HepG2 (cell line): ENCODE results near the gene LHB. TPM values are rescaled to one million over a fixed set of nuclear protein-coding genes. Genes with fewer than 3 reads are reported as not detected.

Experiments
- ATF1 ChIP-seq: IDR thresholded peaks from 2 replicates; pipeline ENCODE4 v1.6.1; 2016; ENCODE audit warnings: mild to moderate bottlenecking, control low read depth
- ATF7 ChIP-seq, 2 experiments: fragments of 450-650 bp in 1 of 2; sonication (generic) in 1 of 2; formaldehyde crosslinking in 1 of 2; IDR thresholded peaks; 2 replicates each; pipeline versions ENCODE4 v1.4.0 to v1.6.1; 2016 to 2020; ENCODE audit warnings: antibody characterized with exemption in 1 of 2, mild to moderate bottlenecking in 1 of 2, missing genetic modification reagents in 1 of 2
- CCAR2 ChIP-seq: fragments of 200-400 bp; formaldehyde crosslinking; optimal IDR thresholded peaks from 2 replicates; pipeline ENCODE3; 2018; ENCODE audit warnings: low read depth, mild to moderate bottlenecking, low read length, moderate library complexity
- FOXA1 ChIP-seq, 2 experiments: fragments of 450-650 bp in 1 of 2; sonication (generic) in 1 of 2; formaldehyde crosslinking in 1 of 2; IDR thresholded peaks; 2 replicates each; pipeline versions ENCODE4 v1.4.0 to v1.6.1; 2016 to 2020; ENCODE audit warnings: missing genetic modification reagents in 1 of 2
- FOXC1 ChIP-seq: sonication (generic); formaldehyde crosslinking; IDR thresholded peaks from 2 replicates; pipeline ENCODE4 v1.8.0; 2022; ENCODE audit warnings: mild to moderate bottlenecking, missing genetic modification reagents, borderline replicate concordance
- GABPB1 ChIP-seq: IDR thresholded peaks from 2 replicates; pipeline ENCODE4 v1.6.1; 2016; ENCODE audit warnings: mild to moderate bottlenecking, missing genetic modification reagents, moderate library complexity, missing compliant biosample characterization
- HMGA1 ChIP-seq: sonication (generic); formaldehyde crosslinking; conservative IDR thresholded peaks from 2 replicates; pipeline ENCODE4 v1.4.0; 2020; ENCODE audit warnings: missing genetic modification reagents
- MLLT10 ChIP-seq: sonication (generic); formaldehyde crosslinking; IDR thresholded peaks from 2 replicates; pipeline ENCODE4 v1.4.0; 2020; ENCODE audit warnings: missing genetic modification reagents
- MXD4 ChIP-seq: IDR thresholded peaks from 2 replicates; pipeline ENCODE4 v1.6.1; 2016; ENCODE audit warnings: mild to moderate bottlenecking, missing biosample characterization, missing genetic modification reagents
- PAWR ChIP-seq: sonication (generic); formaldehyde crosslinking; IDR thresholded peaks from 2 replicates; pipeline ENCODE4 v1.4.0; 2020; ENCODE audit warnings: missing genetic modification reagents, mild to moderate bottlenecking, borderline replicate concordance
- PCBP2 ChIP-seq: fragments of 200-400 bp; formaldehyde crosslinking; optimal IDR thresholded peaks from 2 replicates; pipeline ENCODE3; 2018; ENCODE audit warnings: low read length, low read depth; ENCODE audit not compliant: poor library complexity, severe bottlenecking
- REPIN1 ChIP-seq: sonication (generic); formaldehyde crosslinking; IDR thresholded peaks from 2 replicates; pipeline ENCODE4 v1.8.0; 2022; ENCODE audit warnings: missing genetic modification reagents, low read depth, mild to moderate bottlenecking, borderline replicate concordance
- SIN3A ChIP-seq: IDR thresholded peaks from 2 replicates; pipeline ENCODE4 v1.6.1; 2011; ENCODE audit warnings: low read depth, mild to moderate bottlenecking, control low read depth, low read length, borderline replicate concordance
- SMC3 ChIP-seq: IDR thresholded peaks from 2 replicates; pipeline ENCODE4 v1.6.1; 2011; ENCODE audit warnings: low read length, improper control_type of control experiment
- SNAI1 ChIP-seq: sonication (generic); formaldehyde crosslinking; IDR thresholded peaks from 2 replicates; pipeline ENCODE4 v1.5.0; 2020; ENCODE audit warnings: mild to moderate bottlenecking, missing genetic modification reagents, borderline replicate concordance
- SNAPC2 ChIP-seq: sonication (generic); formaldehyde crosslinking; IDR thresholded peaks from 2 replicates; pipeline ENCODE4 v1.8.1; 2022; ENCODE audit warnings: mild to moderate bottlenecking, missing genetic modification reagents
- ZEB1 ChIP-seq: IDR thresholded peaks from 2 replicates; pipeline ENCODE4 v1.6.1; 2012; ENCODE audit warnings: mild to moderate bottlenecking, low read depth, inconsistent platforms; ENCODE audit not compliant: insufficient replicate concordance
- ZFP90 ChIP-seq: sonication (generic); formaldehyde crosslinking; IDR thresholded peaks from 2 replicates; pipeline ENCODE4 v1.8.0; 2022; ENCODE audit warnings: missing genetic modification reagents, mild to moderate bottlenecking, inconsistent platforms, borderline replicate concordance
- ZNF263 ChIP-seq: sonication (generic); formaldehyde crosslinking; IDR thresholded peaks from 2 replicates; pipeline ENCODE4 v1.4.0; 2020; ENCODE audit warnings: missing genetic modification reagents
- ZNF605 ChIP-seq: sonication (generic); formaldehyde crosslinking; IDR thresholded peaks from 2 replicates; pipeline ENCODE4 v1.8.0; 2022; ENCODE audit warnings: mild to moderate bottlenecking, missing genetic modification reagents
- ZNF724P ChIP-seq: sonication (generic); formaldehyde crosslinking; IDR thresholded peaks from 2 replicates; pipeline ENCODE4 v1.8.0; 2022; ENCODE audit warnings: missing genetic modification reagents, borderline replicate concordance
- ZSCAN21 ChIP-seq: sonication (generic); formaldehyde crosslinking; IDR thresholded peaks from 2 replicates; pipeline ENCODE4 v1.8.0; 2022; ENCODE audit warnings: mild to moderate bottlenecking, missing genetic modification reagents, moderate library complexity, borderline replicate concordance
- ZSCAN9 ChIP-seq: IDR thresholded peaks from 2 replicates; pipeline ENCODE4 v1.6.1; 2016; ENCODE audit warnings: borderline replicate concordance
- polyA plus RNA-seq, 8 experiments: library from polyadenylated mRNA; depleted of rRNA in 3 of 8; stranded (reverse) in 7 of 8; unstranded in 1 of 8; fragments of >200 nt; fragmentation: Illumina TruSeq in 4 of 8; extraction: Trizol in 4 of 8; gene quantifications; 2 replicates each; pipeline versions ENCODE4 v1.2.1 to v1.2.3, GENCODE V29; 2011 to 2016; ENCODE audit warnings: low read depth in 4 of 8, missing spikeins in 1 of 8, mixed read lengths in 1 of 8; ENCODE audit not compliant: insufficient read depth in 1 of 8
- total RNA-seq, 5 experiments: library from RNA; depleted of rRNA; stranded (reverse); fragments of >200 nt; fragmentation: Illumina TruSeq; extraction: Trizol; gene quantifications; 2 replicates each; pipeline ENCODE4 v1.2.3, GENCODE V29; 2016; ENCODE audit warnings: low read depth in 1 of 5
- TF ChIP-seq, protein P1 (sequence below): sonication (generic); formaldehyde crosslinking; IDR thresholded peaks from 2 replicates; pipeline ENCODE4 v1.5.0; 2020; ENCODE audit warnings: missing genetic modification reagents, mild to moderate bottlenecking, borderline replicate concordance
- TF ChIP-seq, protein P2 (sequence below): sonication (generic); formaldehyde crosslinking; IDR thresholded peaks from 2 replicates; pipeline ENCODE4 v1.4.0; 2020; ENCODE audit warnings: mild to moderate bottlenecking, low read depth, missing genetic modification reagents
- TF ChIP-seq, protein P3 (sequence below): sonication (generic); formaldehyde crosslinking; IDR thresholded peaks from 2 replicates; pipeline ENCODE4 v1.5.1; 2020; ENCODE audit warnings: mild to moderate bottlenecking, missing genetic modification reagents, borderline replicate concordance

The LHB gene
- total and polyA plus RNA-seq, 2 of the 13 experiments (the other 11 are each of a cell fraction or from before 2014, with no cell fraction given): not detected

DNA sequence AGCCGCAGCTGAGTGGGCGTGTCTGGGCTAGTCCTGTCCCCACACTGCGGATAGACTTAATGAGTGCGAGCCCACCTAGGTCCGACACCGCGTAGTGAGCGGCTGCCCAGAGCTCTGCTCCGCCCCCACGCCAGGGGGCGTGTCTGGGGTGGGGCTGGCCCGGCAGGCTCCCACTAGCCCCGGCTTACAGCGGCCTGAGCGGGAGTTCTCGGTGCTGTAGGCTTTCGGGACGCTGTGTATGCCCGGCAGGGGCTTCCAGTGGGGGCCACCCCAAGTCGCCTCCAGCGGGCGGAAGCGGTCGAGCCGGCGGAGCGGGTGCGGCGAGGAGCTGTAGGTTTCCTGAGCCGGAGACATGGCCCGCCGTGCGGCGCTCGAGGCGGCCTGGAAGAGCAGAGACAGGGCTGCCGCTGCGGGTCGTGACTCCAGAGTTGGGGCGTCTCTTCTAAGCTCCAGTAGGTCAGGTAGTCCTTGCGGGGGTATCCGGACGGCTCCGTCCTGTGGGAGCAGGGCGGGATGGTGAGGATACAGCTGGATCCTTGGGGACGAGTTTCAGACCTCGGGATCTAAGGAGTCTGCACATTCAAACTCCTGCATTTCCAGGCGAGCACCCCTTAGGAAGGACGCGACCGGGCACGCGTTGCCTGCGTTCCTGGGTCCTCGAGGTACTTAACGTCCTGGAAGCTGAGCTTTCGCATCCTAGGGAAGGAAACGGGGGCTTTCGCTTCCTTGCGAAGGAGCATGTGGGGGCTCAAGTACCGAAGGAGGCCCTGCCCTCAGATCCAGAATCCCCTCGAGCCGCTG lies 39.4 kb upstream of the LHB start (continued):
- no peak for TF ChIP-seq PCBP2
- peak; percentile 46; the same call in 1 of the 2 replicates for TF ChIP-seq GABPB1
- 0 out of 2 replicates have a peak, but pooled peaks have one; percentile 34 for TF ChIP-seq ZFP90 (CRISPR knock-in tag)
- TF ChIP-seq REPIN1 (CRISPR knock-in tag): no peak
- TF ChIP-seq ATF7 (IDR thresholded peaks at IDR 0.05): no peak
- no peak for TF ChIP-seq ATF7 (CRISPR knock-in tag; IDR thresholded peaks at IDR 0.05)
- no peak for TF ChIP-seq ZNF724P (CRISPR knock-in tag)
- no peak for TF ChIP-seq HMGA1 (CRISPR knock-in tag)
- no peak for TF ChIP-seq ZNF263 (CRISPR knock-in tag)
- no peak for TF ChIP-seq PAWR (CRISPR knock-in tag)
- TF ChIP-seq, protein P1, sequence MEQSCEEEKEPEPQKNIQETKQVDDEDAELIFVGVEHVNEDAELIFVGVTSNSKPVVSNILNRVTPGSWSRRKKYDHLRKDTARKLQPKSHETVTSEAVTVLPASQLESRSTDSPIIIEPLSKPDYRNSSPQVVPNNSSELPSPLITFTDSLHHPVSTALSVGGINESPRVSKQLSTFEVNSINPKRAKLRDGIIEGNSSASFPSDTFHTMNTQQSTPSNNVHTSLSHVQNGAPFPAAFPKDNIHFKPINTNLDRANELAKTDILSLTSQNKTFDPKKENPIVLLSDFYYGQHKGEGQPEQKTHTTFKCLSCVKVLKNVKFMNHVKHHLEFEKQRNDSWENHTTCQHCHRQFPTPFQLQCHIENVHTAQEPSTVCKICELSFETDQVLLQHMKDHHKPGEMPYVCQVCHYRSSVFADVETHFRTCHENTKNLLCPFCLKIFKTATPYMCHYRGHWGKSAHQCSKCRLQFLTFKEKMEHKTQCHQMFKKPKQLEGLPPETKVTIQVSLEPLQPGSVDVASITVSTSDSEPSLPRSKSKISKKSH (CRISPR knock-in tag): no peak
- no peak for TF ChIP-seq MLLT10
- TF ChIP-seq, protein P2, sequence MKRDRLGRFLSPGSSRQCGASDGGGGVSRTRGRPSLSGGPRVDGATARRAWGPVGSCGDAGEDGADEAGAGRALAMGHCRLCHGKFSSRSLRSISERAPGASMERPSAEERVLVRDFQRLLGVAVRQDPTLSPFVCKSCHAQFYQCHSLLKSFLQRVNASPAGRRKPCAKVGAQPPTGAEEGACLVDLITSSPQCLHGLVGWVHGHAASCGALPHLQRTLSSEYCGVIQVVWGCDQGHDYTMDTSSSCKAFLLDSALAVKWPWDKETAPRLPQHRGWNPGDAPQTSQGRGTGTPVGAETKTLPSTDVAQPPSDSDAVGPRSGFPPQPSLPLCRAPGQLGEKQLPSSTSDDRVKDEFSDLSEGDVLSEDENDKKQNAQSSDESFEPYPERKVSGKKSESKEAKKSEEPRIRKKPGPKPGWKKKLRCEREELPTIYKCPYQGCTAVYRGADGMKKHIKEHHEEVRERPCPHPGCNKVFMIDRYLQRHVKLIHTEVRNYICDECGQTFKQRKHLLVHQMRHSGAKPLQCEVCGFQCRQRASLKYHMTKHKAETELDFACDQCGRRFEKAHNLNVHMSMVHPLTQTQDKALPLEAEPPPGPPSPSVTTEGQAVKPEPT: no peak
- TF ChIP-seq ZSCAN21 (CRISPR knock-in tag): no peak
- no peak for TF ChIP-seq ATF1 (CRISPR knock-in tag)
- TF ChIP-seq, protein P3, sequence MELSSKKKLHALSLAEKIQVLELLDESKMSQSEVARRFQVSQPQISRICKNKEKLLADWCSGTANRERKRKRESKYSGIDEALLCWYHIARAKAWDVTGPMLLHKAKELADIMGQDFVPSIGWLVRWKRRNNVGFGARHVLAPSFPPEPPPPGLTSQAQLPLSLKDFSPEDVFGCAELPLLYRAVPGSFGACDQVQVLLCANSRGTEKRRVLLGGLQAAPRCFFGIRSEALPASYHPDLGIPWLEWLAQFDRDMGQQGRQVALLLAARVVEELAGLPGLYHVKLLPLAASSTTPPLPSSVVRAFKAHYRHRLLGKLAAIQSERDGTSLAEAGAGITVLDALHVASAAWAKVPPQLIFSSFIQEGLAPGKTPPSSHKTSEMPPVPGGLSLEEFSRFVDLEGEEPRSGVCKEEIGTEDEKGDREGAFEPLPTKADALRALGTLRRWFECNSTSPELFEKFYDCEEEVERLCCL (CRISPR knock-in tag): no peak
- no peak for TF ChIP-seq CCAR2
- TF ChIP-seq SMC3: no peak
- no peak for TF ChIP-seq SIN3A
- no peak for TF ChIP-seq FOXC1 (CRISPR knock-in tag)
- no peak for TF ChIP-seq MXD4 (CRISPR knock-in tag)
- TF ChIP-seq ZEB1: no peak
- no peak for TF ChIP-seq SNAPC2 (CRISPR knock-in tag)
- no peak for TF ChIP-seq SNAI1 (CRISPR knock-in tag)
- TF ChIP-seq ZNF605 (CRISPR knock-in tag): no peak
- no peak for TF ChIP-seq ZSCAN9 (CRISPR knock-in tag)
- no peak for TF ChIP-seq FOXA1 (IDR thresholded peaks at IDR 0.05)
- TF ChIP-seq FOXA1 (CRISPR knock-in tag; IDR thresholded peaks at IDR 0.05): no peak
